Gastroesophageal sphincter (tissue), 4 donors: Measurements from ENCODE around the gene CHST1. TPM values are rescaled to one million over a fixed set of nuclear protein-coding genes. Genes with fewer than 3 reads are reported as not detected.

Experiments used
- ATAC-seq: fragments of 150-250 bp; one replicate; pipeline ENCODE4 v1.9.1; 2016; ENCODE audit warnings: mild to moderate bottlenecking, moderate library complexity
- H3K27ac ChIP-seq, 4 donors: fragments of 200-600 bp; sonication (generic) in 3 of 4; 1 replicate in 3 of 4; 2 replicates in 1 of 4; pipeline ENCODE4 v1.5.1; 2016 to 2019
- H3K27me3 ChIP-seq: fragments of 200-600 bp; sonication (generic); one replicate; pipeline ENCODE4 v1.5.1; 2019
- H3K36me3 ChIP-seq, 2 donors: fragments of 200-600 bp; sonication (generic); one replicate each; pipeline ENCODE4 v1.5.1; 2019; ENCODE audit warnings: control low read depth in 1 of 2
- H3K4me1 ChIP-seq, 3 donors: fragments of 200-600 bp; sonication (generic); 1 replicate in 2 of 3; 2 replicates in 1 of 3; pipeline ENCODE4 v1.5.1; 2016 to 2019; ENCODE audit warnings: control low read depth in 2 of 3
- H3K4me3 ChIP-seq, 2 donors: fragments of 200-600 bp; sonication (generic); one replicate each; pipeline ENCODE4 v1.5.1; 2019; ENCODE audit warnings: mild to moderate bottlenecking in 1 of 2, moderate library complexity in 1 of 2
- H3K9me3 ChIP-seq, 3 donors: fragments of 200-600 bp; sonication (generic); one replicate each; pipeline ENCODE4 v1.5.1; 2017 to 2019; ENCODE audit warnings: control low read depth in 2 of 3
- CTCF ChIP-seq, 4 experiments: fragments of 200-600 bp in 2 of 4; fragments of 450-650 bp in 2 of 4; sonication (generic) in 1 of 4; IDR thresholded peaks; one replicate each; pipeline ENCODE4 v1.5.1; 2017 to 2019; ENCODE audit warnings: antibody characterized with exemption in 4 of 4, mild to moderate bottlenecking in 2 of 4, moderate library complexity in 2 of 4
- EP300 ChIP-seq: sonication (generic); formaldehyde crosslinking; IDR thresholded peaks from one replicate; pipeline ENCODE4 v1.6.1; 2017; ENCODE audit warnings: antibody characterized with exemption, mild to moderate bottlenecking
- POLR2A ChIP-seq, 2 donors: fragments of 450-650 bp; IDR thresholded peaks; one replicate each; pipeline ENCODE4 v1.6.1; 2017; ENCODE audit warnings: antibody characterized with exemption in 2 of 2, mild to moderate bottlenecking in 2 of 2, moderate library complexity in 1 of 2
- POLR2AphosphoS5 ChIP-seq: sonication (generic); formaldehyde crosslinking; IDR thresholded peaks from one replicate; pipeline ENCODE4 v1.6.1; 2017; ENCODE audit warnings: antibody characterized with exemption
- WGBS, 2 donors: methylation state at CpG; one replicate each; pipeline ENCODE4 v1.1.5; 2018; ENCODE audit warnings: low coverage in 1 of 2; 5-methylcytosine and 5-hydroxymethylcytosine counted together
- total RNA-seq, 4 donors: library from RNA; depleted of rRNA; stranded (reverse); fragments of >200 nt; gene quantifications; one replicate each; pipeline ENCODE4 v1.1.0, GENCODE V29; 2016

Gene CHST1
- total RNA-seq, 4 donors from 2014 or later: 2.1 to 4.7 (median 2.4) TPM

- Histone ChIP-seq H3K4me1 (no peaks in the 10 kb centered on the region), H3K4me3 (no peak overlapping the region), H3K36me3 (no peaks in the 10 kb centered on the region), H3K27ac (no peak overlapping the region), H3K27me3 (peaks cover 54% of the 10 kb centered on the region), H3K9me3 (peaks cover 0 to 25% (median 0%) of the 10 kb centered on the region in 3 donors)
- ATAC-seq: no peak
- no peak for TF ChIP-seq POLR2AphosphoS5
- TF ChIP-seq POLR2A (IDR thresholded peaks at IDR 0.05): no peak
- no peak for TF ChIP-seq CTCF (IDR thresholded peaks at IDR 0.05)
- TF ChIP-seq EP300: no peak
- 18 to 28% methylated on average over 2 of the region's 2 CpGs for WGBS, 2 donors
Measured at GRCh38 chr11:45622861-45623260, 42.6 kb downstream of the CHST1 start.

GRCh38 chr11:45622283-45622682 lies 43.1 kb downstream of the CHST1 start:
- TF ChIP-seq EP300: no peak
- no peak for TF ChIP-seq CTCF (IDR thresholded peaks at IDR 0.05)
- no peak for TF ChIP-seq POLR2A (IDR thresholded peaks at IDR 0.05)
- no peak for TF ChIP-seq POLR2AphosphoS5
- 86 to 92% methylated on average over 1 to 2 of the region's 2 CpGs for WGBS, 2 donors
- peaks cover 49% of the 10 kb centered on the region for H3K27me3 ChIP-seq
- no peaks in the 10 kb centered on the region for H3K4me1 ChIP-seq
- peaks cover 0 to 19% (median 0%) of the 10 kb centered on the region in 3 donors for H3K9me3 ChIP-seq
- no peak overlapping the region for H3K4me3 ChIP-seq
- no peak for ATAC-seq
- H3K27ac ChIP-seq: no peak overlapping the region
- no peaks in the 10 kb centered on the region for H3K36me3 ChIP-seq

- ATAC-seq: no peak
- TF ChIP-seq POLR2A (IDR thresholded peaks at IDR 0.05) (no peak), EP300 (no peak), POLR2AphosphoS5 (no peak), CTCF (IDR thresholded peaks at IDR 0.05) (no peak)
- no CpG with 5 or more reads among the region's 1 CpG for WGBS, 2 donors
- Histone ChIP-seq H3K9me3 (peaks cover 0 to 19% (median 0%) of the 10 kb centered on the region in 3 donors), H3K36me3 (no peaks in the 10 kb centered on the region), H3K4me3 (no peak overlapping the region), H3K27me3 (peaks cover 52% of the 10 kb centered on the region), H3K4me1 (no peaks in the 10 kb centered on the region), H3K27ac (no peak overlapping the region)
Measured at GRCh38 chr11:45621588-45621987, 43.8 kb downstream of the CHST1 start.

- no peaks in the 10 kb centered on the region for H3K4me1 ChIP-seq
- H3K36me3 ChIP-seq: no peaks in the 10 kb centered on the region
- H3K27me3 ChIP-seq: peaks cover 52% of the 10 kb centered on the region
- ATAC-seq: no peak
- peaks cover 0 to 19% (median 0%) of the 10 kb centered on the region in 3 donors for H3K9me3 ChIP-seq
- H3K27ac ChIP-seq: no peak overlapping the region
- 60% methylated on average over 1 of the region's 3 CpGs; no CpG with 5 or more reads in 1 of the 2 donors for whole genome bisulfite sequencing, 2 donors
- no peak overlapping the region for H3K4me3 ChIP-seq
- no peak for TF ChIP-seq POLR2AphosphoS5
- no peak for TF ChIP-seq CTCF (IDR thresholded peaks at IDR 0.05)
- no peak for TF ChIP-seq EP300
- TF ChIP-seq POLR2A (IDR thresholded peaks at IDR 0.05): no peak
Measured at GRCh38 chr11:45620243-45620642, 45.2 kb downstream of the CHST1 start.

GRCh38 chr11:45618897-45619296 lies 46.5 kb downstream of the CHST1 start:
- Histone ChIP-seq H3K36me3 (no peaks in the 10 kb centered on the region), H3K27me3 (peaks cover 49% of the 10 kb centered on the region), H3K4me3 (no peak overlapping the region), H3K4me1 (no peaks in the 10 kb centered on the region), H3K9me3 (peaks cover 0 to 19% (median 0%) of the 10 kb centered on the region in 3 donors), H3K27ac (no peak overlapping the region)
- ATAC-seq: no peak
- TF ChIP-seq CTCF (IDR thresholded peaks at IDR 0.05) (no peak), POLR2AphosphoS5 (no peak), EP300 (no peak), POLR2A (IDR thresholded peaks at IDR 0.05) (no peak)
